ENCODE results near the gene MPHOSPH6. TPM values are rescaled to one million over a fixed set of nuclear protein-coding genes. Genes with fewer than 3 reads are reported as not detected.

MPHOSPH6 gene
- total and polyA plus RNA-seq, 2 of the 8 experiments (the other 6 are each of a cell fraction or from before 2014, with no cell fraction given): 19.7 to 32.9 TPM

GRCh38 chr16:82105107-82105506 lies 64.9 kb downstream of the MPHOSPH6 start:
- DNase-seq (ENCODE audit: low read depth in 1 of 2, low spot score in 2 of 2): no peak
- FAIRE-seq: no peak
- Histone ChIP-seq H3K9me3 (ENCODE audit: insufficient read depth in 2 of 2, low read depth in 1 of 2, low read length in 1 of 2) (no peaks in the 10 kb centered on the region), H3K36me3 (ENCODE audit: control insufficient read depth in 2 of 4, insufficient read depth in 4 of 4, low read length in 3 of 4) (no peaks in the 10 kb centered on the region), H4K5ac (ENCODE audit: insufficient read length, low read depth, low read length) (no peak overlapping the region), H3K23me2 (ENCODE audit: low read depth, low read length) (no peaks in the 10 kb centered on the region), H2BK5ac (ENCODE audit: low read depth, low read length) (no peak overlapping the region), H3K56ac (replicated peaks; ENCODE audit: insufficient read length, low read depth, low read length) (no peak overlapping the region), H3K27ac (ENCODE audit: low read depth, low read length) (no peak overlapping the region), H4K20me1 (replicated peaks in 1 of 2; ENCODE audit: control insufficient read depth in 1 of 2, insufficient read depth in 2 of 2, low read length in 2 of 2) (no peaks in the 10 kb centered on the region), H3K4me1 (replicated peaks in 1 of 4; ENCODE audit: control insufficient read depth in 3 of 4, insufficient read depth in 4 of 4, low read length in 3 of 4) (no peaks in the 10 kb centered on the region), H2BK15ac (ENCODE audit: low read length) (no peak overlapping the region), H3K4me2 (ENCODE audit: insufficient read depth in 1 of 2, low read depth in 2 of 2, low read length in 2 of 2) (no peak overlapping the region), H3K4me3 (ENCODE audit: extremely low read depth in 1 of 4, insufficient read depth in 2 of 4, low read depth in 3 of 4, low read length in 4 of 4) (no peak overlapping the region), H2BK120ac (replicated peaks; ENCODE audit: low read depth, low read length) (no peak overlapping the region), H3K18ac (ENCODE audit: extremely low read depth, low read length) (no peak overlapping the region), H3K79me2 (ENCODE audit: control insufficient read depth in 1 of 2, insufficient read depth in 2 of 2, low read length in 2 of 2) (no peaks in the 10 kb centered on the region), H3K9ac (replicated peaks in 1 of 4; ENCODE audit: extremely low read depth in 1 of 4, low read depth in 3 of 4, low read length in 3 of 4) (no peak overlapping the region), H4K91ac (replicated peaks; ENCODE audit: insufficient read length, low read length) (no peak overlapping the region), H2BK20ac (ENCODE audit: low read length) (no peak overlapping the region), H2BK12ac (ENCODE audit: low read depth, low read length) (no peak overlapping the region), H3K79me1 (ENCODE audit: low read depth, low read length) (no peaks in the 10 kb centered on the region), H2AFZ (ENCODE audit: low read length) (no peak overlapping the region), H2AK5ac (ENCODE audit: low read depth, low read length) (no peak overlapping the region), H3K23ac (ENCODE audit: insufficient read length) (no peak overlapping the region), H3K4ac (replicated peaks; ENCODE audit: insufficient read length, low read depth, low read length) (no peak overlapping the region), H3K14ac (ENCODE audit: insufficient read length) (no peak overlapping the region), H4K8ac (ENCODE audit: extremely low read depth, insufficient read depth, low read length) (no peak overlapping the region), H3K27me3 (replicated peaks in 1 of 4; ENCODE audit: control insufficient read depth in 3 of 4, extremely low read depth in 1 of 4, insufficient read depth in 3 of 4, low read length in 3 of 4) (no peaks in the 10 kb centered on the region)
- WGBS, 2 experiments (ENCODE audit: extremely low coverage in 1 of 2, insufficient coverage in 1 of 2, insufficient read length in 1 of 2, insufficient replicate concordance in 2 of 2, low coverage in 1 of 2, low lambda C conversion rate in 2 of 2, missing lambda C conversion rate in 1 of 2): 95% methylated on average over 8 of the region's 8 CpGs; no CpG with 5 or more reads in 1 of the 2 experiments
- POLR2A ChIA-PET (ENCODE audit: partially characterized antibody): no interaction called here
- CTCF ChIA-PET (ENCODE audit: partially characterized antibody): no interaction called here
- no peak for TF ChIP-seq CHD1 (IDR thresholded peaks at IDR 0.05; ENCODE audit: low read depth, low read length)
- no peak for TF ChIP-seq BACH1 (IDR thresholded peaks at IDR 0.05; ENCODE audit: low read length)
- no peak for TF ChIP-seq CBX8 (IDR thresholded peaks at IDR 0.05; ENCODE audit: borderline replicate concordance, low read depth, low read length)
- TF ChIP-seq CBX5 (IDR thresholded peaks at IDR 0.05; ENCODE audit: low read depth, low read length): no peak
- no peak for TF ChIP-seq KDM5A (IDR thresholded peaks at IDR 0.05; ENCODE audit: low read length)
- TF ChIP-seq MAX (IDR thresholded peaks at IDR 0.05): no peak
- TF ChIP-seq TEAD4 (IDR thresholded peaks at IDR 0.05; ENCODE audit: low read depth, low read length): no peak
- no peak for TF ChIP-seq CEBPB (IDR thresholded peaks at IDR 0.05; ENCODE audit: low read depth, low read length)
- TF ChIP-seq NRF1 (IDR thresholded peaks at IDR 0.05; ENCODE audit: low read depth, low read length): no peak
- TF ChIP-seq ASH2L (IDR thresholded peaks at IDR 0.05; ENCODE audit: low read length): no peak
- no peak for TF ChIP-seq CREB1 (IDR thresholded peaks at IDR 0.05)
- TF ChIP-seq RNF2 (IDR thresholded peaks at IDR 0.05; ENCODE audit: borderline replicate concordance, low read depth, low read length, missing control alignments, poor library complexity, severe bottlenecking): no peak

Measured in H1 (cell line).